Measurements from ENCODE around the gene TRIM8.

The TRIM8 gene

GRCh38 chr10:102654969-102655368, 10.7 kb downstream of the TRIM8 start:
- in situ Hi-C loops (cut with HindIII; ENCODE audit: low pct_ligation_motif_present, low sequenced_read_pairs): no loop called here
- TF ChIP-seq CTCF (IDR thresholded peaks at IDR 0.05; ENCODE audit: low read depth, low read length, missing control alignments): no peak
- DNase-seq: no peak
- Histone ChIP-seq H3K36me3 (replicated peaks) (peaks cover 61% of the 10 kb centered on the region), H3K27me3 (replicated peaks) (no peaks in the 10 kb centered on the region), H3K4me3 (ENCODE audit: low read depth, low read length) (no peak overlapping the region), H3K27ac (no peak overlapping the region)

GRCh38 chr10:102656026-102656425, 11.7 kb downstream of the TRIM8 start:
- TF ChIP-seq CTCF (IDR thresholded peaks at IDR 0.05; ENCODE audit: low read depth, low read length, missing control alignments): no peak
- H3K36me3 ChIP-seq (replicated peaks): peaks cover 61% of the 10 kb centered on the region
- in situ Hi-C loops (cut with HindIII; ENCODE audit: low pct_ligation_motif_present, low sequenced_read_pairs): no loop called here

GRCh38 chr10:102656791-102657371, 12.6 kb downstream of the TRIM8 start:
- no peak for TF ChIP-seq CTCF (IDR thresholded peaks at IDR 0.05; ENCODE audit: low read depth, low read length, missing control alignments)
- in situ Hi-C loops (cut with HindIII; ENCODE audit: low pct_ligation_motif_present, low sequenced_read_pairs): no loop called here
- DNase-seq: no peak

More at GRCh38 chr10:102656026-102656425, 11.7 kb downstream of the TRIM8 start:
- no peaks in the 10 kb centered on the region for H3K27me3 ChIP-seq (replicated peaks)
- DNase-seq: no peak
- H3K27ac ChIP-seq: no peak overlapping the region
- H3K4me3 ChIP-seq (ENCODE audit: low read depth, low read length): no peak overlapping the region

GRCh38 chr10:102657451-102657850, 13.2 kb downstream of the TRIM8 start:
- Histone ChIP-seq H3K27ac (no peak overlapping the region), H3K36me3 (replicated peaks) (peaks cover 53% of the 10 kb centered on the region), H3K27me3 (replicated peaks) (no peaks in the 10 kb centered on the region), H3K4me3 (ENCODE audit: low read depth, low read length) (no peak overlapping the region)
- no peak for TF ChIP-seq CTCF (IDR thresholded peaks at IDR 0.05; ENCODE audit: low read depth, low read length, missing control alignments)
- no peak for DNase-seq
- in situ Hi-C loops (cut with HindIII; ENCODE audit: low pct_ligation_motif_present, low sequenced_read_pairs): no loop called here

More at GRCh38 chr10:102656791-102657371, 12.6 kb downstream of the TRIM8 start:
- H3K27ac ChIP-seq: no peak overlapping the region
- peaks cover 56% of the 10 kb centered on the region for H3K36me3 ChIP-seq (replicated peaks)
- no peaks in the 10 kb centered on the region for H3K27me3 ChIP-seq (replicated peaks)
- no peak overlapping the region for H3K4me3 ChIP-seq (ENCODE audit: low read depth, low read length)

GRCh38 chr10:102657984-102658724, 13.9 kb downstream of the TRIM8 start:
- no peak for TF ChIP-seq CTCF (IDR thresholded peaks at IDR 0.05; ENCODE audit: low read depth, low read length, missing control alignments)
- in situ Hi-C loops (cut with HindIII; ENCODE audit: low pct_ligation_motif_present, low sequenced_read_pairs): no loop called here
- DNase-seq: no peak
- peaks cover 50% of the 10 kb centered on the region for H3K36me3 ChIP-seq (replicated peaks)
- H3K27me3 ChIP-seq (replicated peaks): no peaks in the 10 kb centered on the region
- no peak overlapping the region for H3K4me3 ChIP-seq (ENCODE audit: low read depth, low read length)
- no peak overlapping the region for H3K27ac ChIP-seq

All from brain microvascular endothelial cell (primary cell).